ENCODE measurements around the gene MINDY2. TPM values are rescaled to one million over a fixed set of nuclear protein-coding genes. Genes with fewer than 3 reads are reported as not detected.

MINDY2 gene
- total RNA-seq, 1 experiment from 2014 or later: 6.8 TPM

DNA sequence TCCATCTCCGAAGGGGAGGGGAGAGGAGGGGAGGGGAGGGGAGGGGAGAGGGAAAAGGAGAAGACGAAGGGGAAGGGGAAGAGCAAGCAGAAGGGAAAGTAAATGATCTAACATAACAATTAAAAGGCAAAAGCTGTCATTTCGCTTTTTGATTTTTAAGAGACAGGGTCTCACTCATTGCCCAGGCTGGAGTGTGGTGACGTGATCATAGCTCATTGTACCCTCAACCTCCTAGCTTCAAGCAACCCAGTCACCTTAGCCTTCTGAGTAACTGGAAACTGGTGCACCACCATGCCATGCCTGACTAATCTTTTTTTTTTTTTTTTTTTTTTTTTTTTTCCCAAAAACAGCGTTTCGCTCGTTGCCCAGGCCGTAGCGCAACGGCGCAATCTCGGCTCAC lies 44.2 kb upstream of the MINDY2 start:
- ChIA-PET POLR2A (no interaction called here), CTCF (no interaction called here)
- H3K36me3 ChIP-seq (ENCODE audit: control insufficient read depth, insufficient read depth, low read length): no peaks in the 10 kb centered on the region
- no TSS peak for BruUV-seq (replicated peaks)
- H3K4me1 ChIP-seq (ENCODE audit: control insufficient read depth, insufficient read depth, low read length): no peaks in the 10 kb centered on the region
- in situ Hi-C loops (cut with HindIII; ENCODE audit: low pct_unique_long_range_greater_than_20kb, low sequenced_read_pairs) (no loop called here), intact Hi-C loops (cut with micrococcal nuclease; ENCODE audit: unreplicated experiment) (no loop called here)
- no peaks in the 10 kb centered on the region for H3K9me3 ChIP-seq (ENCODE audit: control insufficient read depth, insufficient read depth, low read depth, low read length)
- H3K27me3 ChIP-seq (ENCODE audit: control insufficient read depth, insufficient read depth, low read length): no peaks in the 10 kb centered on the region
- no peak overlapping the region for H3K4me3 ChIP-seq (ENCODE audit: low read depth in 2 of 2, low read length in 2 of 2)
- no peak overlapping the region for H3K27ac ChIP-seq (ENCODE audit: low read length)
- TF ChIP-seq, protein P1, sequence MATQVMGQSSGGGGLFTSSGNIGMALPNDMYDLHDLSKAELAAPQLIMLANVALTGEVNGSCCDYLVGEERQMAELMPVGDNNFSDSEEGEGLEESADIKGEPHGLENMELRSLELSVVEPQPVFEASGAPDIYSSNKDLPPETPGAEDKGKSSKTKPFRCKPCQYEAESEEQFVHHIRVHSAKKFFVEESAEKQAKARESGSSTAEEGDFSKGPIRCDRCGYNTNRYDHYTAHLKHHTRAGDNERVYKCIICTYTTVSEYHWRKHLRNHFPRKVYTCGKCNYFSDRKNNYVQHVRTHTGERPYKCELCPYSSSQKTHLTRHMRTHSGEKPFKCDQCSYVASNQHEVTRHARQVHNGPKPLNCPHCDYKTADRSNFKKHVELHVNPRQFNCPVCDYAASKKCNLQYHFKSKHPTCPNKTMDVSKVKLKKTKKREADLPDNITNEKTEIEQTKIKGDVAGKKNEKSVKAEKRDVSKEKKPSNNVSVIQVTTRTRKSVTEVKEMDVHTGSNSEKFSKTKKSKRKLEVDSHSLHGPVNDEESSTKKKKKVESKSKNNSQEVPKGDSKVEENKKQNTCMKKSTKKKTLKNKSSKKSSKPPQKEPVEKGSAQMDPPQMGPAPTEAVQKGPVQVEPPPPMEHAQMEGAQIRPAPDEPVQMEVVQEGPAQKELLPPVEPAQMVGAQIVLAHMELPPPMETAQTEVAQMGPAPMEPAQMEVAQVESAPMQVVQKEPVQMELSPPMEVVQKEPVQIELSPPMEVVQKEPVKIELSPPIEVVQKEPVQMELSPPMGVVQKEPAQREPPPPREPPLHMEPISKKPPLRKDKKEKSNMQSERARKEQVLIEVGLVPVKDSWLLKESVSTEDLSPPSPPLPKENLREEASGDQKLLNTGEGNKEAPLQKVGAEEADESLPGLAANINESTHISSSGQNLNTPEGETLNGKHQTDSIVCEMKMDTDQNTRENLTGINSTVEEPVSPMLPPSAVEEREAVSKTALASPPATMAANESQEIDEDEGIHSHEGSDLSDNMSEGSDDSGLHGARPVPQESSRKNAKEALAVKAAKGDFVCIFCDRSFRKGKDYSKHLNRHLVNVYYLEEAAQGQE (IDR thresholded peaks at IDR 0.05; ENCODE audit: insufficient read depth in 1 of 2, low read depth in 2 of 2, low read length in 1 of 2): no peak
- TF ChIP-seq SIN3A (IDR thresholded peaks at IDR 0.05; ENCODE audit: borderline replicate concordance, insufficient read depth, low read depth, low read length) (no peak), TCF7L2 (IDR thresholded peaks at IDR 0.05; ENCODE audit: low read depth, low read length) (no peak), POLR2AphosphoS5 (IDR thresholded peaks at IDR 0.05; ENCODE audit: low read depth, low read length) (no peak)
- TF ChIP-seq, protein P2, sequence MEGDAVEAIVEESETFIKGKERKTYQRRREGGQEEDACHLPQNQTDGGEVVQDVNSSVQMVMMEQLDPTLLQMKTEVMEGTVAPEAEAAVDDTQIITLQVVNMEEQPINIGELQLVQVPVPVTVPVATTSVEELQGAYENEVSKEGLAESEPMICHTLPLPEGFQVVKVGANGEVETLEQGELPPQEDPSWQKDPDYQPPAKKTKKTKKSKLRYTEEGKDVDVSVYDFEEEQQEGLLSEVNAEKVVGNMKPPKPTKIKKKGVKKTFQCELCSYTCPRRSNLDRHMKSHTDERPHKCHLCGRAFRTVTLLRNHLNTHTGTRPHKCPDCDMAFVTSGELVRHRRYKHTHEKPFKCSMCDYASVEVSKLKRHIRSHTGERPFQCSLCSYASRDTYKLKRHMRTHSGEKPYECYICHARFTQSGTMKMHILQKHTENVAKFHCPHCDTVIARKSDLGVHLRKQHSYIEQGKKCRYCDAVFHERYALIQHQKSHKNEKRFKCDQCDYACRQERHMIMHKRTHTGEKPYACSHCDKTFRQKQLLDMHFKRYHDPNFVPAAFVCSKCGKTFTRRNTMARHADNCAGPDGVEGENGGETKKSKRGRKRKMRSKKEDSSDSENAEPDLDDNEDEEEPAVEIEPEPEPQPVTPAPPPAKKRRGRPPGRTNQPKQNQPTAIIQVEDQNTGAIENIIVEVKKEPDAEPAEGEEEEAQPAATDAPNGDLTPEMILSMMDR (IDR thresholded peaks at IDR 0.05): no peak
- DNase-seq (ENCODE audit: low read depth, low spot score): no peak
- no peak for ATAC-seq

DNA sequence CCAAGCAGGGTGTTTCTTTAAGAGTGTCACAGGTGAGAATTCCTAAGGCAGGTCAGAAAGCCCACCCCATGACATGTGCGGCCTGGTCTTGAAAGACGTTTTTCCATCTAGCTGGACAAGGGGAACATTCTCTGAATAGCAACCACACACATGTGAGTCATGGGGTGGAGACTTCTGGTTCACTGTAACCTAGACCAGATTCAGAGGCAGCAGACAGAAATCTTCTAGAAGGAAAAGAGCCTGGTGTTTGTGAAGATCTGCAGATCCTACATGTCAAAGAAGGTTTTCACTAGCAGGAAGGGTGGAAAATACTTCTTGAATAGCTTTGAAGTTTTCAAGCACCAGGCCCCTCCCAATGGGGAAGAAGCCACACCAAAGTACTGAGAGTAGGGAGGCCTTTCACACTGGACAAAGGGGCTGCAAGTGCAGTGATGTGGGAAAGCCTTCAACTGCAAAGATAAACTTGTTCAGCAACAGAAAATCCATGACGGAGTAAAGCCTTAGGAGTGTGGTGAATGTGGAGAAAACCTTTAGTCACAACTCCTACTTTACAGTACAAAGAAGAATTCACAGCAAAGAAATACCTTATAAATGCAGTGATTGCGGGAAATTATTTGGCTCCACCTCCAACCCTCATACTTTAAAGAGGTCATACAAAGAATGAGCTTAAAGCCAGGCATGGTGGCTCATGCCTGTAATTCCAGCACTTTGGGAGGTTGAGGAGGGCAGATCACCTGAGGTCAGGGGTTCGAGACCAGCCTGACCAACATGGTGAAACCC lies 39.2 kb upstream of the MINDY2 start:
- no peak overlapping the region for H3K27ac ChIP-seq (ENCODE audit: low read length)
- no peaks in the 10 kb centered on the region for H3K9me3 ChIP-seq (ENCODE audit: control insufficient read depth, insufficient read depth, low read depth, low read length)
- no peaks in the 10 kb centered on the region for H3K27me3 ChIP-seq (ENCODE audit: control insufficient read depth, insufficient read depth, low read length)
- TF ChIP-seq TCF7L2 (IDR thresholded peaks at IDR 0.05; ENCODE audit: low read depth, low read length) (no peak), SIN3A (IDR thresholded peaks at IDR 0.05; ENCODE audit: borderline replicate concordance, insufficient read depth, low read depth, low read length) (no peak), POLR2AphosphoS5 (IDR thresholded peaks at IDR 0.05; ENCODE audit: low read depth, low read length) (no peak)
- TF ChIP-seq, protein P1 (IDR thresholded peaks at IDR 0.05; ENCODE audit: insufficient read depth in 1 of 2, low read depth in 2 of 2, low read length in 1 of 2): no peak
- TF ChIP-seq, protein P2 (IDR thresholded peaks at IDR 0.05): no peak
- H3K4me3 ChIP-seq (ENCODE audit: low read depth in 2 of 2, low read length in 2 of 2): no peak overlapping the region
- intact Hi-C loops (cut with micrococcal nuclease; ENCODE audit: unreplicated experiment) (no loop called here), in situ Hi-C loops (cut with HindIII; ENCODE audit: low pct_unique_long_range_greater_than_20kb, low sequenced_read_pairs) (no loop called here)
- H3K4me1 ChIP-seq (ENCODE audit: control insufficient read depth, insufficient read depth, low read length): peaks cover 9% of the 10 kb centered on the region; the same call in 1 of the 2 replicates
- no TSS peak for BruUV-seq (replicated peaks)
- CTCF ChIA-PET: interaction anchor here (0.5 kb wide), 1 partner anchor 16 kb away, joined by 3 read pairs; no protein-coding TSS in a partner anchor
- no peak for DNase-seq (ENCODE audit: low read depth, low spot score)
- H3K36me3 ChIP-seq (ENCODE audit: control insufficient read depth, insufficient read depth, low read length): no peaks in the 10 kb centered on the region
- POLR2A ChIA-PET: interaction anchor here (0.7 kb wide), 1 partner anchor 154 kb away, joined by 8 read pairs; no protein-coding TSS in a partner anchor
- peak; percentile 53; the same call in 1 of the 2 replicates for ATAC-seq
